ENCODE data around the gene TTC32. TPM values are rescaled to one million over a fixed set of nuclear protein-coding genes. Genes with fewer than 3 reads are reported as not detected.
A peak's percentile ranks its signal among the peaks of the same experiment; 100 is the strongest.

TTC32 gene
- total RNA-seq, 1 experiment from 2014 or later = 5.7 TPM

GRCh38 chr2:19878268-19879046 lies 23.3 kb downstream of the TTC32 start:
- no peak for DNase-seq (ENCODE audit: low read depth)

GRCh38 chr2:19876751-19877150 lies 25.0 kb downstream of the TTC32 start:
- no peak for DNase-seq (ENCODE audit: low read depth)

- DNase-seq (ENCODE audit: low read depth) = no peak
These were observed 26.5 kb downstream of the TTC32 start for GRCh38 chr2:19875280-19875679.

- DNase-seq (ENCODE audit: low read depth) = no peak
These were observed 27.1 kb downstream of the TTC32 start for GRCh38 chr2:19874726-19875125.

GRCh38 chr2:19873014-19873413 lies 28.8 kb downstream of the TTC32 start:
- DNase-seq (ENCODE audit: low read depth) = no peak

DNA sequence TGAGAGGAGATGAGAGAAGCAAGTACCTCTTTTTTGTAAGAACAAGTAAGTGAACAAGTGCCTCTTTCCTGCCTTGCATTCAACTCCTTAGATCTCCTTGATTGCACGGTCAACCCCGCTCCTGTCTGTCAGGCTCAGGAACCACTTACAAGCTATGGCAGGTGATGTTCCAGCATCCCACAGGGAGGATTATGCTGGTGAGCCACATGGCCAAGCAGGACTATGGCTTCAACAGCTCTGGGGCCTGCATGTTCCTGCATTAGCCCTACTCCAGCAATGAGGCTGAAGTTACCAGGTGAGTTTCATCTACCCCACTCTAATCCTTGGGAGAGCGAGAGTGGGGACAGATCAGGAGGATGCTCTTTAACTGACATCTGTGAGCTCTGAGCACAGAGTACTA lies 29.5 kb downstream of the TTC32 start:
- no peak for DNase-seq (ENCODE audit: low read depth)

DNA sequence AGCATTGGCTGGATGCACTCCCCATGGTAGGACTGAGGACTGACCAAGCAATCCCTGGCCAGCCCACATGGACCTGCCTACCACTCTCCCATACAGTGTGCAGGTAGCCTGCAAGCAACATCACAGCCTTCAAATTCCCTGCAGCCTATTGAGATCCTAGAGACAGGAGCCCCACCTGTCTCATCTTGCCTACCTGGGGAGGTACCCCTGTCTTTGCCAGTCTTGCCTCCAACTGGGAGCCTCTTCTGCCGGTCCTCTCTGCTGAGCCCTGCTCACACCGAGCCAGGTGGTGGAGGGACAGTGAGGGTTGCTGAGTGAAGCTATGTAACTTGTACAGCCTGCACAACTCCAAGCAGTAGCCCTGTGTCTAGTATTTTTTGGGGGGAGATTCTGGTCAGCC lies 29.9 kb downstream of the TTC32 start:
- no peak for DNase-seq (ENCODE audit: low read depth)

DNA sequence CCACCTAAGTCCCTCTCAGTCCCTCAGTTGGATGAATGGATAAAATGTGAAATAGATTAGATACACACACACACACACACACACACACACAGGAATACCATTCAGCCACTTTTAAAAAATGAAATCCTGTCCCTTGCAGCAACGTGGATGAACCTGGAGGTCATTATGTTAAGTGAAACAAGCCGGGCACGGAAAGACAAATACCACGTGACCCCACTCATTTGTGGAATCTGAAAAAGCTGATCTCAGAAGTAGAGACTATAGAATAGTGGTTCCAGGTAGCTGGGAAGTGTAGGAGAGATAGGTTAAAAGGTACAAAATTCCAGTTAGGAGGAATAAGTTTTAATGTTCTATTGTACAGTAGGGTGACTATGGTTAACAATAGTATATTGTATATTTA lies 31.0 kb downstream of the TTC32 start:
- DNase-seq (ENCODE audit: low read depth) = no peak

DNA sequence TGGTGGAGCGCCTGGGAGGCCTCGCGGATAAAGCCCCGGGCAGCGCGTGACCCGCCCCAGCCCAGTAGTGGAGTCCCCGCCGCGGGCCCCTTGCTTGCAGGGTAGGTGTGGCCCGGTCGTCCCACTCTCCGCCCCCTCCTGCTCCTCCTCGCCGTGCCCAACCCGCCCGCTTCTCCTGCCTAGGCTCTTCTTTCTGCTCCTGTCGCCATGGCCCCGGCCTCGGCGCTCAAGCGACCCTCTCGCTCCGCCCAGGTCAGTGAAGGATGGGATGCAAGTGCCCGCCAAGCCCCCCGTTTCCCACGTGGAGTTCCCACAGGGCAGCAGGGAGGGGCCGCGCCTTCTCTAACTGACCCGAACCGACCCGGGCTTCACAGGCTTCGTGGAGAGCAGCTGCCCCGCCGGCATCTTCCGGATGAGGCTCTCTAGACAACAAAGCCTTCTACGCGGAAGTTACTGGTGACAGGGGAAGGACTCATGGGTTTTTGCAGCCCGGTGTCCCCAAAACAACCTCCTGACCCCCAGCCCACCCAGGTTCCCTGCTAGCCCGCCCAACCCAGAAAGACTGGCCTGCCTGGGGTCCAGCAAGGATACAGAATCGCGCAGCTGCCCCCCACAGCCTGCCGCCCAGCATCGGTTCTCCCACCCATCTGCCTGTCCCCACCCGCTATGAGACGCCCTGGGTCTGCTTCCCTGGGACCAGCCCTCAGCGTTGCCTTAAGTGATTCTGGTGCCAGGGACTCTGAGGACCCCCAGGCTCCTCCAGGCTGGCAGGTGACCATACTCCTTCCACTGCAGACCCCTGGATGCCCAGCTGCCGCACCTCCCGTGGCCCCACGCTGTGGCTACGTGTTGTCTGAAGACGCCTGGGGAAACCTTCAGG lies 32.8 kb downstream of the TTC32 start:
- DNase-seq (ENCODE audit: low read depth) = no peak

- DNase-seq (ENCODE audit: low read depth) = no peak
These were observed 33.6 kb downstream of the TTC32 start for GRCh38 chr2:19868224-19868623.

- no peak for DNase-seq (ENCODE audit: low read depth)
These were observed 35.0 kb downstream of the TTC32 start for GRCh38 chr2:19866771-19867170.

GRCh38 chr2:19865151-19865550 lies 36.6 kb downstream of the TTC32 start:
- DNase-seq (ENCODE audit: low read depth) = no peak

DNA sequence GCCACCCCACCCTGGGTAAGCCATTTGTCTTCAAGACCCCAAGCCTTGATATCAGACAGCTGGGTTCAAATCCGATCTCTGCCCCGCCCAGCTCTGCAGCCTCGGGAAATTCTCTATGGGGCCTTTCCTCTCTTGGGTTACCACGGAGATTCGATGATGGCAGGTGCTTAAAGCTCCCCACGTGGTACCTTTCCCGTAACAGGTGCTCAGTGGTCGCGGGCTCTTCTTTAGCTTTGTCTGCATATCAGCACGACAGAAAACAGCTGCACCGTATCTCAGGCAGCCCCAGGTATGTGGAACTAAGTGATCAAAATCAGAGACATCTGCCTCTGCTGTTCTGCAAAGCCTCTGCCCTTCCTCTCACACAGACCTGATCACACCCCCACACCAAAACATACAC lies 37.4 kb downstream of the TTC32 start:
- DNase-seq (ENCODE audit: low read depth) = peak; percentile 11

DNA sequence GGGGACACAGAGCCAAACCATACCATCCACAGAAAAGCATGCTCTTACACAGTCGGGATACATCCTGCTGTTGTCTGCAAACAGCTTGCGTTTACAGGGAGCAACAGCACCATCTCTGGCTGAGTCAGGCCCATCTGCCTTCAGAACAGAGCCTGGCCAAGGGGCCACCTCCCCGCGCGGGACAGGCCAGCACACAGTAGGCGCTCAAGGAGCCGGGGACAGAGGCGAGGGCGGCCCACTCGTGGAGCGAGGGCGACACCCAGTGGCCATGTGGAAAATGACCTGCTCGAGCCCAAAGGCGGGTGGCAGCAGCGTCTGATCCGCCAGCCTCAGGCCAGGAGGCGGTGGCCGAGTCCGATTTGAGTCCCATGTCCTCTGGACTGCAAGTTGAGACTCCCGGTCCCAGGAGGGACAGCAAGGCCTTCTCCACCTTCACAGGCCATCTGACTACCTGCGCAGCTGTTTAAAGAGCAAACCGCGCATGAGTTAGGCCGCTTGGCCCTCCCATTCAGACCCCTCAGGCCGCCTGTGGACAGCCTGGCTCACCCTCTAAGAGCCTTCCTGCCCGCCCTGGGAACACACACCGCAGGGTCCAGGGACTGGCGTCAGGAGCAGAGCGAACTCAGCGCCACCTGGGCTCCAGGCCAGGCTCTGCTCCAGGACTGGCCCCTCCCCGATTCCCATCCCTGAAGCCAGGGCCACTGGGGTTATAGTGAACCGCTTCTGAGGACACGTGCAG lies 38.3 kb downstream of the TTC32 start:
- peak; percentile 40 for DNase-seq (ENCODE audit: low read depth)

DNA sequence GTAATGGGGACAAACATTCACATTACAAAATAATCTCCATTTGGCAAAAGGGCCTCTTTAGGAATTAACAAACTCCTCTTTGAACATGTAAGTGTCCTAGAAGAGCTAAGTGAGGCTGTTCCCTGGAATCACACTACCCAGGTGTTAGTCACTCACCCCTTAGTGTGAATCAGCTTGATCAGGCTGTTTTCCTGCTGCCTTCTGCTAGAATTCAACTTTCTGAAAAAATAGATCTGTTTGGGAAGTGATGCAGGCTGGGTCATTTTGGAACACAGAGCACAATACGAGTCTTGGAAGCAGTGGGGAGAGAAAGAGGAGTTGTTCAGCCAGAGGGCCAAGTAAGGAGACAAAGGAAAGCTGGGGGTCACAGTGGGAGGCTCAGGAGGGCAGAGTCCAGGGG lies 40.0 kb downstream of the TTC32 start:
- peak; percentile 20 for DNase-seq (ENCODE audit: low read depth)

DNA sequence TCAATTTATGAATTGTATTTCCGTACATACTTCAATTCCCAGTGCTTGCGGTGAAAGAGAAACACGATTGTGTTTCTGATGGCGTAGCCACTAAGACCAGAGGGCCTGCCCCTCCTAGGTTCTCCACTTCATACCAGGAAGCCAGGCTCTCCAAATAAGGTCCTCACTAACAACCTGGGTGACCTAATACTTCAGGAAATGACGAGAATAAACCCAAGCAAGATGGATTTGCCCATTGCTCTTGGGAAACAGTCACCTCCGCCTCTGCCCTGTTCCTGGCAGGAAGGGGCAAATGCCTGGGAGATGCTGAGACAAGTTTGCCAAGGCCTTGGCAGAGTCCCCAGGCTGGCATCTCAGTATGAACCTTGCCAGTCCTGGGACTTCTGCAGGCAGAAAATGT lies 41.8 kb downstream of the TTC32 start:
- no peak for DNase-seq (ENCODE audit: low read depth)

GRCh38 chr2:19859565-19859964 lies 42.2 kb downstream of the TTC32 start:
- no peak for DNase-seq (ENCODE audit: low read depth)

- no peak for DNase-seq (ENCODE audit: low read depth)
These were observed 44.0 kb downstream of the TTC32 start for GRCh38 chr2:19857806-19858205.

- no peak for DNase-seq (ENCODE audit: low read depth)
These were observed 44.7 kb downstream of the TTC32 start for GRCh38 chr2:19857100-19857499.

GRCh38 chr2:19855542-19856431 lies 46.0 kb downstream of the TTC32 start:
- no peak for DNase-seq (ENCODE audit: low read depth)

Data from LHCN-M2 (cell line).